OCI-LY7 (cell line): ENCODE measurements around the gene THAP12. TPM values are rescaled to one million over a fixed set of nuclear protein-coding genes. Genes with fewer than 3 reads are reported as not detected.
A peak's percentile ranks its signal among the peaks of the same experiment; 100 is the strongest.

Experiments
- BruUV-seq: library from RNA; stranded (reverse); fragments of 400-500 nt; replicated peaks from 2 replicates; lab custom pipeline; 2021; lab: Mats Ljungman, UMichigan
- CTCF ChIA-PET: fragments of 300-600 bp; sonication (Branson Sonifier 250); formaldehyde crosslinking; loops from one replicate; lab custom pipeline; 2022; ENCODE audit warnings: antibody characterized with exemption; ENCODE audit not compliant: unreplicated experiment; lab: Charles Lee
- POLR2A ChIA-PET: fragments of 300-600 bp; sonication (Branson Sonifier 250); formaldehyde crosslinking; loops from one replicate; lab custom pipeline; 2022; ENCODE audit warnings: antibody characterized with exemption; lab: Charles Lee
- DNase-seq: peaks from one replicate; pipeline ENCODE4 v3.0.0-alpha.2; 2015; ENCODE audit warnings: low spot score
- H2AFZ ChIP-seq: fragments of 200-600 bp; sonication (generic), shearing (Covaris generic); 2 replicates; pipeline ENCODE4 v1.6.1; 2014; ENCODE audit warnings: mild to moderate bottlenecking, antibody characterized with exemption, low read length, moderate library complexity
- H3K27ac ChIP-seq: fragments of 200-600 bp; sonication (generic); 2 replicates; pipeline ENCODE4 v1.5.1; 2014; ENCODE audit warnings: mixed run types, low read depth, mild to moderate bottlenecking, moderate library complexity, low read length, inconsistent platforms; ENCODE audit not compliant: poor library complexity, severe bottlenecking
- H3K36me3 ChIP-seq: fragments of 200-600 bp; sonication (generic); 2 replicates; pipeline ENCODE4 v1.6.1; 2014; ENCODE audit warnings: mild to moderate bottlenecking, antibody characterized with exemption, low read length, moderate library complexity, mixed read lengths; ENCODE audit not compliant: insufficient read depth
- H3K4me1 ChIP-seq: fragments of 200-600 bp; sonication (generic); 2 replicates; pipeline ENCODE4 v1.5.1; 2014; ENCODE audit warnings: mild to moderate bottlenecking, low read length; ENCODE audit not compliant: insufficient read depth, poor library complexity, severe bottlenecking
- H3K4me2 ChIP-seq: fragments of 200-600 bp; sonication (generic); 2 replicates; pipeline ENCODE4 v1.6.1; 2014; ENCODE audit warnings: mild to moderate bottlenecking, low read length
- H3K4me3 ChIP-seq: fragments of 200-600 bp; sonication (generic); 2 replicates; pipeline ENCODE4 v1.5.1; 2014; ENCODE audit warnings: mild to moderate bottlenecking, low read depth, low read length; ENCODE audit not compliant: poor library complexity, severe bottlenecking
- H3K79me2 ChIP-seq: fragments of 200-600 bp; sonication (generic); 2 replicates; pipeline ENCODE4 v1.6.1; 2016; ENCODE audit warnings: low read depth, mild to moderate bottlenecking, low read length, moderate library complexity, mixed read lengths; ENCODE audit not compliant: insufficient read depth
- H3K9me2 ChIP-seq: fragments of 200-600 bp; sonication (generic); 2 replicates; pipeline ENCODE4 v1.6.1; 2016; ENCODE audit warnings: mild to moderate bottlenecking, low read length, mixed read lengths; ENCODE audit not compliant: insufficient read depth
- H3K9me3 ChIP-seq: fragments of 200-600 bp; sonication (generic); 2 replicates; pipeline ENCODE4 v1.6.1; 2014; ENCODE audit warnings: mild to moderate bottlenecking, mixed run types, low read length, mixed read lengths
- H4K20me1 ChIP-seq: fragments of 200-600 bp; sonication (generic); 2 replicates; pipeline ENCODE4 v1.6.1; 2014; ENCODE audit warnings: mild to moderate bottlenecking, antibody characterized with exemption, low read length, moderate library complexity, mixed read lengths; ENCODE audit not compliant: insufficient read depth
- CTCF ChIP-seq: fragments of 200-600 bp; sonication (generic); conservative IDR thresholded peaks from 2 replicates; pipeline ENCODE4 v1.5.1; 2014; ENCODE audit warnings: mild to moderate bottlenecking, antibody characterized with exemption, low read length, moderate library complexity, mixed read lengths
- EZH2phosphoT487 ChIP-seq: fragments of 200-600 bp; sonication (generic); IDR thresholded peaks from 2 replicates; pipeline ENCODE4 v1.6.1; 2018; ENCODE audit warnings: low read depth, borderline replicate concordance, mild to moderate bottlenecking, mixed run types, antibody characterized with exemption, low read length, moderate library complexity, mixed read lengths
- intact Hi-C: fragments of 100-400 bp; cut with micrococcal nuclease; formaldehyde crosslinking; loops from one replicate; pipeline ENCODE4 v1.10.0; 2022; ENCODE audit not compliant: unreplicated experiment
- total RNA-seq, 2 experiments: library from RNA; depleted of rRNA in 1 of 2; stranded (reverse); fragments of >200 nt in 1 of 2; shearing (Covaris generic) in 1 of 2; gene quantifications; 2 replicates each; pipeline ENCODE4 v1.2.3, GENCODE V29; 2014 to 2022

THAP12 gene
- total RNA-seq, 2 experiments from 2014 or later, result 55.7 to 74.7 TPM

- Histone ChIP-seq H3K4me2 (no peak overlapping the region), H3K79me2 (no peaks in the 10 kb centered on the region), H3K4me3 (no peak overlapping the region), H3K36me3 (no peaks in the 10 kb centered on the region), H2AFZ (no peak overlapping the region), H3K27ac (no peak overlapping the region), H3K9me2 (no peaks in the 10 kb centered on the region), H3K9me3 (no peaks in the 10 kb centered on the region), H4K20me1 (no peaks in the 10 kb centered on the region), H3K4me1 (no peaks in the 10 kb centered on the region)
- POLR2A ChIA-PET, result interaction anchor here (1.1 kb wide), 1 partner anchor 172 kb away, joined by 3 read pairs; no protein-coding TSS in a partner anchor
- BruUV-seq, result no TSS peak
- TF ChIP-seq CTCF (peak; percentile 92), EZH2phosphoT487 (no peak)
- peak; percentile 83 for DNase-seq
- CTCF ChIA-PET, result interaction anchor here (2.5 kb wide), 1 partner anchor 111 kb away, joined by 14 read pairs; no protein-coding TSS in a partner anchor
- intact Hi-C loops, result loop anchor here (1.0 kb wide), 1 partner anchor 111 kb away; no protein-coding TSS in a partner anchor
Measured at GRCh38 chr11:76318744-76319384, 62.1 kb downstream of the THAP12 start.

- BruUV-seq, result no TSS peak
- no peaks in the 10 kb centered on the region for H4K20me1 ChIP-seq
- intact Hi-C loops, result no loop called here
- H2AFZ ChIP-seq, result no peak overlapping the region
- H3K4me2 ChIP-seq, result no peak overlapping the region
- no peaks in the 10 kb centered on the region for H3K36me3 ChIP-seq
- TF ChIP-seq CTCF (no peak), EZH2phosphoT487 (no peak)
- no peaks in the 10 kb centered on the region for H3K9me2 ChIP-seq
- H3K4me3 ChIP-seq, result no peak overlapping the region
- no peaks in the 10 kb centered on the region for H3K4me1 ChIP-seq
- ChIA-PET CTCF (interaction anchor here (0.6 to 2.5 kb wide), 2 partner anchors 87 to 109 kb away, joined by 3 to 14 read pairs; no protein-coding TSS in a partner anchor), POLR2A (interaction anchor here (0.7 to 1.1 kb wide), 2 partner anchors 24 to 481 kb away, joined by 3 read pairs; no protein-coding TSS in a partner anchor)
- no peak for DNase-seq
- H3K9me3 ChIP-seq, result no peaks in the 10 kb centered on the region
- no peak overlapping the region for H3K27ac ChIP-seq
- no peaks in the 10 kb centered on the region for H3K79me2 ChIP-seq
Measured at GRCh38 chr11:76317296-76317695, 63.6 kb downstream of the THAP12 start.

- DNase-seq, result no peak
Measured at GRCh38 chr11:76316726-76317125, 64.2 kb downstream of the THAP12 start.

More at GRCh38 chr11:76316726-76317125, 64.2 kb downstream of the THAP12 start:
- no peak overlapping the region for H3K4me2 ChIP-seq
- H2AFZ ChIP-seq, result no peak overlapping the region
- H3K79me2 ChIP-seq, result no peaks in the 10 kb centered on the region
- intact Hi-C loops, result no loop called here
- no TSS peak for BruUV-seq
- H3K4me3 ChIP-seq, result no peak overlapping the region
- ChIA-PET CTCF (no interaction called here), POLR2A (no interaction called here)
- H3K36me3 ChIP-seq, result no peaks in the 10 kb centered on the region
- H3K9me3 ChIP-seq, result no peaks in the 10 kb centered on the region
- H4K20me1 ChIP-seq, result no peaks in the 10 kb centered on the region
- no peak overlapping the region for H3K27ac ChIP-seq
- H3K4me1 ChIP-seq, result no peaks in the 10 kb centered on the region
- no peak for TF ChIP-seq EZH2phosphoT487
- no peak for TF ChIP-seq CTCF
- H3K9me2 ChIP-seq, result no peaks in the 10 kb centered on the region
